ENCODE results near the gene TMEM45B.
"Not testable (repeated sequence)": the region's sequence is repeated elsewhere in the genome, so short reads cannot be mapped to it uniquely, and the experiment has no call there.

Gene TMEM45B

GRCh38 chr11:129813231-129813791 lies 2.3 kb upstream of the TMEM45B start:
- TF ChIP-seq CTCF (IDR thresholded peaks at IDR 0.05) = no peak
- no peak overlapping the region for H3K27ac ChIP-seq

GRCh38 chr11:129814244-129815014 lies 1.2 kb upstream of the TMEM45B start:
- TF ChIP-seq CTCF (IDR thresholded peaks at IDR 0.05) = no peak
- H3K27ac ChIP-seq = no peak overlapping the region
- no peak for DNase-seq (ENCODE audit: low spot score)
- H3K4me3 ChIP-seq = no peak overlapping the region

More at GRCh38 chr11:129813231-129813791, 2.3 kb upstream of the TMEM45B start:
- no peak overlapping the region for H3K4me3 ChIP-seq
- no peak for DNase-seq (ENCODE audit: low spot score)

GRCh38 chr11:129817534-129818051 lies 1.9 kb downstream of the TMEM45B start:
- no peak for TF ChIP-seq CTCF (IDR thresholded peaks at IDR 0.05)
- H3K27ac ChIP-seq = no peak overlapping the region
- no peak for DNase-seq (ENCODE audit: low spot score)
- H3K4me3 ChIP-seq = no peak overlapping the region

GRCh38 chr11:129818236-129818635 lies 2.6 kb downstream of the TMEM45B start:
- DNase-seq (ENCODE audit: low spot score); H3K27ac ChIP-seq; H3K4me3 ChIP-seq: not testable (repeated sequence)

- DNase-seq (ENCODE audit: low spot score) = no peak
- H3K4me3 ChIP-seq = no peak overlapping the region
- H3K27ac ChIP-seq = no peak overlapping the region
- no peak for TF ChIP-seq CTCF (IDR thresholded peaks at IDR 0.05)
Measured at GRCh38 chr11:129819237-129819636, 3.6 kb downstream of the TMEM45B start.

GRCh38 chr11:129820228-129820627 lies 4.6 kb downstream of the TMEM45B start:
- not testable (repeated sequence) for DNase-seq (ENCODE audit: low spot score); H3K4me3 ChIP-seq; H3K27ac ChIP-seq

GRCh38 chr11:129823281-129823680 lies 7.6 kb downstream of the TMEM45B start:
- DNase-seq (ENCODE audit: low spot score); H3K27ac ChIP-seq; H3K4me3 ChIP-seq: not testable (repeated sequence)

GRCh38 chr11:129823799-129824198 lies 8.2 kb downstream of the TMEM45B start:
- not testable (repeated sequence) for H3K27ac ChIP-seq, H3K4me3 ChIP-seq

GRCh38 chr11:129825380-129825779 lies 9.7 kb downstream of the TMEM45B start:
- DNase-seq (ENCODE audit: low spot score) = no peak
- H3K27ac ChIP-seq = no peak overlapping the region
- no peak for TF ChIP-seq CTCF (IDR thresholded peaks at IDR 0.05)

More at GRCh38 chr11:129823799-129824198, 8.2 kb downstream of the TMEM45B start:
- DNase-seq (ENCODE audit: low spot score) = not testable (repeated sequence)

More at GRCh38 chr11:129825380-129825779, 9.7 kb downstream of the TMEM45B start:
- H3K4me3 ChIP-seq = no peak overlapping the region

Data from coronary artery (tissue), 2 donors.